VCaP (cell line): ENCODE measurements around the gene RSF1.

Experiments
- H3K27ac ChIP-seq: fragments of 450-650 bp; 2 replicates; pipeline ENCODE4 v1.5.1; 2017
- CTCF ChIP-seq: fragments of 450-650 bp; conservative IDR thresholded peaks from 2 replicates; pipeline ENCODE4 v1.5.1; 2017; ENCODE audit warnings: mild to moderate bottlenecking, moderate library complexity

The RSF1 gene

GRCh38 chr11:77758331-77758730 is 62.2 kb downstream of the RSF1 start:
- TF ChIP-seq CTCF, result no peak
- no peak overlapping the region for H3K27ac ChIP-seq

- peak overlapping the region; percentile 33; the same call in 1 of the 2 replicates for H3K27ac ChIP-seq
Observed at GRCh38 chr11:77753230-77753629, 67.3 kb downstream of the RSF1 start.

GRCh38 chr11:77752516-77752915 is 68.0 kb downstream of the RSF1 start:
- no peak for TF ChIP-seq CTCF
- H3K27ac ChIP-seq, result peak overlapping the region; percentile 33

More at GRCh38 chr11:77753230-77753629, 67.3 kb downstream of the RSF1 start:
- no peak for TF ChIP-seq CTCF

GRCh38 chr11:77750394-77751156 is 69.9 kb downstream of the RSF1 start:
- H3K27ac ChIP-seq, result no peak overlapping the region
- no peak for TF ChIP-seq CTCF

GRCh38 chr11:77749232-77749631 is 71.3 kb downstream of the RSF1 start:
- no peak overlapping the region for H3K27ac ChIP-seq
- no peak for TF ChIP-seq CTCF

GRCh38 chr11:77748266-77748665 is 72.3 kb downstream of the RSF1 start:
- TF ChIP-seq CTCF, result no peak
- H3K27ac ChIP-seq, result no peak overlapping the region

GRCh38 chr11:77747381-77747969 is 73.0 kb downstream of the RSF1 start:
- no peak overlapping the region for H3K27ac ChIP-seq
- TF ChIP-seq CTCF, result no peak
